PC-3 (cell line): ENCODE results near the gene PDIA4. TPM values are rescaled to one million over a fixed set of nuclear protein-coding genes. Genes with fewer than 3 reads are reported as not detected.

Experiments used
- ATAC-seq: fragments of 200-7000 bp; cut with Tn5 transposase; 2 replicates; pipeline ENCODE4 v1.9.1; 2020; ENCODE audit warnings: mild to moderate bottlenecking, moderate library complexity
- BruUV-seq: library from RNA; stranded (reverse); fragments of 400-500 nt; replicated peaks from 2 replicates; lab custom pipeline; 2021; lab: Mats Ljungman, UMichigan
- CTCF ChIA-PET: fragments of 300-600 bp; sonication (Branson Sonifier 250); formaldehyde crosslinking; loops from one replicate; lab custom pipeline; 2022; ENCODE audit warnings: antibody characterized with exemption; lab: Charles Lee
- POLR2A ChIA-PET: fragments of 300-600 bp; sonication (Branson Sonifier 250); formaldehyde crosslinking; loops from one replicate; lab custom pipeline; 2022; ENCODE audit warnings: antibody characterized with exemption; ENCODE audit not compliant: unreplicated experiment; lab: Charles Lee
- DNase-seq: peaks from one replicate; pipeline ENCODE4 v3.0.0-alpha.2; 2015
- H2AFZ ChIP-seq: fragments of 300-600 bp; sonication (generic); 2 replicates; pipeline ENCODE4 v1.6.0; 2016; ENCODE audit warnings: antibody characterized with exemption, low read length
- H3F3A ChIP-seq: fragments of 300-600 bp; sonication (generic); one replicate; pipeline ENCODE4 v1.6.0; 2017; ENCODE audit warnings: antibody characterized with exemption, low read length, control low read depth, mild to moderate bottlenecking; ENCODE audit not compliant: unreplicated experiment
- H3K27ac ChIP-seq: fragments of 300-600 bp; sonication (generic); 2 replicates; pipeline ENCODE4 v1.5.1; 2016; ENCODE audit warnings: mild to moderate bottlenecking, low read length
- H3K27me3 ChIP-seq: fragments of 300-600 bp; sonication (generic); 2 replicates; pipeline ENCODE4 v1.6.1; 2016; ENCODE audit warnings: low read length, mixed read lengths
- H3K36me3 ChIP-seq: fragments of 300-600 bp; sonication (generic); 2 replicates; pipeline ENCODE4 v1.6.1; 2016; ENCODE audit warnings: low read depth, mixed run types, low read length, mixed read lengths
- H3K4me1 ChIP-seq: fragments of 300-600 bp; sonication (generic); 2 replicates; pipeline ENCODE4 v1.5.1; 2016; ENCODE audit warnings: low read length; ENCODE audit not compliant: insufficient read depth
- H3K4me2 ChIP-seq: fragments of 300-600 bp; sonication (generic); 2 replicates; pipeline ENCODE4 v1.6.0; 2016; ENCODE audit warnings: low read length
- H3K4me3 ChIP-seq: fragments of 300-600 bp; sonication (generic); 2 replicates; pipeline ENCODE4 v1.5.1; 2016; ENCODE audit warnings: mild to moderate bottlenecking, low read length, mixed read lengths
- H3K79me2 ChIP-seq: fragments of 300-600 bp; sonication (generic); 2 replicates; pipeline ENCODE4 v1.6.1; 2017; ENCODE audit warnings: low read length, mixed read lengths
- H3K9ac ChIP-seq: fragments of 300-600 bp; sonication (generic); 2 replicates; pipeline ENCODE4 v1.6.0; 2016; ENCODE audit warnings: mild to moderate bottlenecking, low read length
- H3K9me2 ChIP-seq: fragments of 300-600 bp; sonication (generic); replicated peaks from 2 replicates; pipeline ENCODE4 v1.6.1; 2016; ENCODE audit warnings: mixed run types, low read length, mixed read lengths
- H3K9me3 ChIP-seq: fragments of 300-600 bp; sonication (generic); 2 replicates; pipeline ENCODE4 v1.6.1; 2016; ENCODE audit warnings: low read length, mixed read lengths
- H4K20me1 ChIP-seq: fragments of 300-600 bp; sonication (generic); 2 replicates; pipeline ENCODE4 v1.6.1; 2016; ENCODE audit warnings: low read length, mixed read lengths
- CTCF ChIP-seq: fragments of 300-600 bp; sonication (generic); conservative IDR thresholded peaks from 2 replicates; pipeline ENCODE4 v1.5.1; 2017; ENCODE audit warnings: antibody characterized with exemption, low read depth, mild to moderate bottlenecking, low read length
- EZH2 ChIP-seq: fragments of 300-600 bp; sonication (generic); IDR thresholded peaks from one replicate; pipeline ENCODE4 v1.6.1; 2017; ENCODE audit warnings: antibody characterized with exemption, mild to moderate bottlenecking, low read length; ENCODE audit not compliant: unreplicated experiment
- EZH2phosphoT487 ChIP-seq: fragments of 300-600 bp; sonication (generic); IDR thresholded peaks from 2 replicates; pipeline ENCODE4 v1.6.1; 2018; ENCODE audit warnings: mild to moderate bottlenecking, antibody characterized with exemption, low read length, borderline replicate concordance
- intact Hi-C: fragments of 100-400 bp; cut with micrococcal nuclease; formaldehyde crosslinking; loops from 2 replicates; pipeline ENCODE4 v1.9.0; 2023
- total RNA-seq: library from RNA; depleted of rRNA; stranded (reverse); fragments of >200 nt; gene quantifications from 2 replicates; pipeline ENCODE4 v1.2.3, GENCODE V29; 2014

PDIA4 gene
- total RNA-seq, 1 experiment from 2014 or later, result 249 TPM

- Histone ChIP-seq H3K9ac (no peak overlapping the region), H3K27me3 (no peaks in the 10 kb centered on the region), H4K20me1 (no peaks in the 10 kb centered on the region), H3K4me1 (peaks cover 6% of the 10 kb centered on the region; the same call in 1 of the 2 replicates), H3K4me3 (no peak overlapping the region), H3K4me2 (no peak overlapping the region), H3F3A (no peaks in the 10 kb centered on the region), H2AFZ (no peak overlapping the region), H3K9me3 (no peaks in the 10 kb centered on the region), H3K9me2 (no peaks in the 10 kb centered on the region), H3K27ac (no peak overlapping the region), H3K79me2 (no peaks in the 10 kb centered on the region), H3K36me3 (no peaks in the 10 kb centered on the region)
- DNase-seq, result no peak
- POLR2A ChIA-PET, result no interaction called here
- no peak for ATAC-seq
- TF ChIP-seq EZH2 (no peak), CTCF (no peak), EZH2phosphoT487 (no peak)
- CTCF ChIA-PET, result no interaction called here
- BruUV-seq, result no TSS peak
- intact Hi-C loops, result loop anchor here (2.0 kb wide), 1 partner anchor 703 kb away; no protein-coding TSS in a partner anchor
These were observed 60.7 kb downstream of the PDIA4 start for GRCh38 chr7:148967602-148968001.

GRCh38 chr7:148967032-148967372 is 61.3 kb downstream of the PDIA4 start:
- ChIA-PET CTCF (interaction anchor here (0.6 kb wide), 2 partner anchors 26 to 114 kb away, joined by 3 to 4 read pairs; no protein-coding TSS in a partner anchor), POLR2A (no interaction called here)
- peak; percentile 5; the same call in 1 of the 2 replicates for TF ChIP-seq CTCF
- TF ChIP-seq EZH2phosphoT487, result no peak
- no peak for TF ChIP-seq EZH2
- Histone ChIP-seq H3F3A (no peaks in the 10 kb centered on the region), H3K4me3 (peak overlapping the region; percentile 67), H3K79me2 (no peaks in the 10 kb centered on the region), H4K20me1 (no peaks in the 10 kb centered on the region), H3K27ac (no peak overlapping the region), H3K4me2 (peak overlapping the region; percentile 71), H3K9ac (no peak overlapping the region), H3K27me3 (no peaks in the 10 kb centered on the region), H3K36me3 (no peaks in the 10 kb centered on the region), H3K4me1 (peaks cover 6% of the 10 kb centered on the region; the same call in 1 of the 2 replicates), H3K9me2 (no peaks in the 10 kb centered on the region), H3K9me3 (no peaks in the 10 kb centered on the region), H2AFZ (peak overlapping the region; percentile 74)
- ATAC-seq, result no peak
- no peak for DNase-seq
- intact Hi-C loops, result loop anchor here (2.0 kb wide), 1 partner anchor 702 kb away; no protein-coding TSS in a partner anchor
- no TSS peak for BruUV-seq

- DNase-seq, result no peak
- no peaks in the 10 kb centered on the region for H3F3A ChIP-seq
- CTCF ChIA-PET, result no interaction called here
- POLR2A ChIA-PET, result no interaction called here
- H3K4me1 ChIP-seq, result peaks cover 6% of the 10 kb centered on the region; the same call in 1 of the 2 replicates
- H3K4me2 ChIP-seq, result peak overlapping the region; percentile 78
- no peaks in the 10 kb centered on the region for H3K9me2 ChIP-seq
- H2AFZ ChIP-seq, result peak overlapping the region; percentile 89
- no TSS peak for BruUV-seq
- no peaks in the 10 kb centered on the region for H3K27me3 ChIP-seq
- H3K4me3 ChIP-seq, result peak overlapping the region; percentile 76
- no peak overlapping the region for H3K27ac ChIP-seq
- no peaks in the 10 kb centered on the region for H4K20me1 ChIP-seq
- no peaks in the 10 kb centered on the region for H3K36me3 ChIP-seq
- 0 out of 2 replicates have a peak overlapping the region, but pooled peaks have one; percentile 47 for H3K9ac ChIP-seq
- TF ChIP-seq EZH2 (no peak), EZH2phosphoT487 (no peak), CTCF (no peak)
- intact Hi-C loops, result loop anchor here (5.0 kb wide), 2 partner anchors 167 to 262 kb away; no protein-coding TSS in a partner anchor
- no peaks in the 10 kb centered on the region for H3K79me2 ChIP-seq
- no peaks in the 10 kb centered on the region for H3K9me3 ChIP-seq
- ATAC-seq, result no peak
These were observed 63.6 kb downstream of the PDIA4 start for GRCh38 chr7:148964483-148965267.
